Thyroid gland (tissue), 4 donors: Measurements from ENCODE around the gene KCNJ15. TPM values are rescaled to one million over a fixed set of nuclear protein-coding genes. Genes with fewer than 3 reads are reported as not detected.

Experiments used
- DNase-seq, 2 donors: peaks; one replicate each; pipeline ENCODE4 v3.0.0-alpha.2; 2019
- H3K27ac ChIP-seq, 3 donors: fragments of 200-600 bp; sonication (generic); 1 replicate in 2 of 3; 2 replicates in 1 of 3; pipeline ENCODE4 v1.5.1; 2016 to 2019; ENCODE audit warnings: mild to moderate bottlenecking in 1 of 3, moderate library complexity in 1 of 3
- H3K27me3 ChIP-seq: fragments of 200-600 bp; sonication (generic); one replicate; pipeline ENCODE4 v1.5.1; 2019
- H3K36me3 ChIP-seq, 2 donors: fragments of 200-600 bp; sonication (generic); one replicate each; pipeline ENCODE4 v1.5.1; 2016 to 2019
- H3K4me1 ChIP-seq, 2 donors: fragments of 200-600 bp; sonication (generic); one replicate each; pipeline ENCODE4 v1.5.1; 2017 to 2019
- H3K4me3 ChIP-seq, 3 donors: fragments of 200-600 bp; sonication (generic); replicated peaks in 1 of 3; 1 replicate in 2 of 3; 2 replicates in 1 of 3; pipeline ENCODE4 v1.5.1; 2016; ENCODE audit warnings: mild to moderate bottlenecking in 1 of 3
- H3K9me3 ChIP-seq: fragments of 200-600 bp; sonication (generic); one replicate; pipeline ENCODE4 v1.5.1; 2017
- POLR2A ChIP-seq, 2 donors: fragments of 450-650 bp; IDR thresholded peaks; one replicate each; pipeline ENCODE4 v1.6.1; 2017; ENCODE audit warnings: antibody characterized with exemption in 2 of 2, mild to moderate bottlenecking in 2 of 2, moderate library complexity in 1 of 2
- WGBS, 2 donors: methylation state at CpG; one replicate each; pipeline ENCODE4 v1.1.5; 2017; 5-methylcytosine and 5-hydroxymethylcytosine counted together
- intact Hi-C: fragments of 100-400 bp; cut with DNase I; formaldehyde crosslinking; loops from one replicate; pipeline ENCODE4 v1.15.1; 2023
- total RNA-seq, 4 donors: library from RNA; depleted of rRNA; stranded (reverse); fragments of >200 nt; gene quantifications; one replicate each; pipeline ENCODE4 v1.2.3, GENCODE V29; 2016
- TF ChIP-seq, protein P1 (sequence below), 6 experiments: fragments of 200-600 bp in 3 of 6; fragments of 450-650 bp in 3 of 6; sonication (generic) in 3 of 6; IDR thresholded peaks; one replicate each; pipeline ENCODE4 v1.5.1; 2016 to 2019; ENCODE audit warnings: antibody characterized with exemption in 6 of 6, mild to moderate bottlenecking in 2 of 6, inconsistent platforms in 1 of 6, moderate library complexity in 1 of 6

The KCNJ15 gene
- total RNA-seq, 4 donors from 2014 or later, result 29.2 to 71.2 (median 59.5) TPM

DNA sequence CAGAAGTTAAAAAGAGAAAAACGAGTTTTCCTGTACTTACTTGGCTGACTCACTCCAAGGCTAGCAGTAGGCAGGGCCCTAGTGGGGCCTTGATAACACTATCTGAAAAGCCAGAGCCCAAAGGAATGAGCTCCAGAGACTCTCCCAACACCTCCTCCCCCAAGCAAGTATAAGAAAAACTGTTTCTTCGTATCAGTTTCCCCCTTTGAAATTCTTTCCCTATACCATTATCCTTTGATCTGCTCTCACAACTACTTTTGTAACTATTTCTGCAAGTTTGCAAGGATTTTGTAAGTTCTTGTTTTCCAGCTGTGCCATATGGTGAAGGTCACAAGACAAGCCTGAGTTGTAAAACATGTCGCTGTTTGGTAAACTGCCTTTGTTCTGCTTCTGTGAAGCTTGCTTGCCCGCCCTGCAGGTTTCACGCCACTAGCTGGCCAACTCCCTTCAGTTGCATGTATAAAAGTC is 36.5 kb upstream of the KCNJ15 start:
- 84 to 85% methylated on average over 5 of the region's 5 CpGs for WGBS, 2 donors
- TF ChIP-seq, protein P1, sequence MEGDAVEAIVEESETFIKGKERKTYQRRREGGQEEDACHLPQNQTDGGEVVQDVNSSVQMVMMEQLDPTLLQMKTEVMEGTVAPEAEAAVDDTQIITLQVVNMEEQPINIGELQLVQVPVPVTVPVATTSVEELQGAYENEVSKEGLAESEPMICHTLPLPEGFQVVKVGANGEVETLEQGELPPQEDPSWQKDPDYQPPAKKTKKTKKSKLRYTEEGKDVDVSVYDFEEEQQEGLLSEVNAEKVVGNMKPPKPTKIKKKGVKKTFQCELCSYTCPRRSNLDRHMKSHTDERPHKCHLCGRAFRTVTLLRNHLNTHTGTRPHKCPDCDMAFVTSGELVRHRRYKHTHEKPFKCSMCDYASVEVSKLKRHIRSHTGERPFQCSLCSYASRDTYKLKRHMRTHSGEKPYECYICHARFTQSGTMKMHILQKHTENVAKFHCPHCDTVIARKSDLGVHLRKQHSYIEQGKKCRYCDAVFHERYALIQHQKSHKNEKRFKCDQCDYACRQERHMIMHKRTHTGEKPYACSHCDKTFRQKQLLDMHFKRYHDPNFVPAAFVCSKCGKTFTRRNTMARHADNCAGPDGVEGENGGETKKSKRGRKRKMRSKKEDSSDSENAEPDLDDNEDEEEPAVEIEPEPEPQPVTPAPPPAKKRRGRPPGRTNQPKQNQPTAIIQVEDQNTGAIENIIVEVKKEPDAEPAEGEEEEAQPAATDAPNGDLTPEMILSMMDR (IDR thresholded peaks at IDR 0.05), result no peak
- no peak for TF ChIP-seq POLR2A (IDR thresholded peaks at IDR 0.05)
- no peak for DNase-seq
- intact Hi-C loops, result no loop called here
- Histone ChIP-seq H3K36me3 (no peaks in the 10 kb centered on the region), H3K9me3 (no peaks in the 10 kb centered on the region), H3K27ac (no peak overlapping the region), H3K4me3 (no peak overlapping the region), H3K4me1 (peaks cover 0 to 9% of the 10 kb centered on the region in 2 donors), H3K27me3 (no peaks in the 10 kb centered on the region)

DNA sequence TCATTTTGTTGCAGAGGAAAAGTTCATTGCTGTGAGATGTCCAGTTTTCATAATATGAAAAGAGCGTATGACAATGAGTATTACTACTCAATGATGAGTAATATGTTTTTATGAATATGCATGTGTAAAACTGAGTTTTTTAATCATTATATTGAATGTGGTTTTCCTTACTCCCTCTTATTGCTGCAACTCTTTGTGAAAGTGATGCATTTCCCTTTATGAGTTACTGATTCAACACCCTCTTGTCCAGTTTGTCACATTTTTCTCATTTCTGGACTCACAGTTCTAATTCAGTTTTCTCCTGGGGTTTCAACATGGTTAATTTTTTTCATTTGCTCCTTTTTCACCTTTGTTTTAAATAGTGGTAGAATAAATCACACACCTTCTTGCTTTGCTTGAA is 35.2 kb upstream of the KCNJ15 start:
- peaks cover 2 to 20% of the 10 kb centered on the region in 2 donors for H3K4me1 ChIP-seq
- H3K27me3 ChIP-seq, result no peaks in the 10 kb centered on the region
- WGBS, 2 donors, result 57 to 90% methylated on average over 1 of the region's 1 CpG
- DNase-seq, result no peak
- no peak for TF ChIP-seq POLR2A (IDR thresholded peaks at IDR 0.05)
- TF ChIP-seq, protein P1 (IDR thresholded peaks at IDR 0.05), result no peak
- intact Hi-C loops, result no loop called here
- H3K36me3 ChIP-seq, result no peaks in the 10 kb centered on the region
- H3K27ac ChIP-seq, result no peak overlapping the region
- H3K4me3 ChIP-seq, result no peak overlapping the region
- no peaks in the 10 kb centered on the region for H3K9me3 ChIP-seq

DNA sequence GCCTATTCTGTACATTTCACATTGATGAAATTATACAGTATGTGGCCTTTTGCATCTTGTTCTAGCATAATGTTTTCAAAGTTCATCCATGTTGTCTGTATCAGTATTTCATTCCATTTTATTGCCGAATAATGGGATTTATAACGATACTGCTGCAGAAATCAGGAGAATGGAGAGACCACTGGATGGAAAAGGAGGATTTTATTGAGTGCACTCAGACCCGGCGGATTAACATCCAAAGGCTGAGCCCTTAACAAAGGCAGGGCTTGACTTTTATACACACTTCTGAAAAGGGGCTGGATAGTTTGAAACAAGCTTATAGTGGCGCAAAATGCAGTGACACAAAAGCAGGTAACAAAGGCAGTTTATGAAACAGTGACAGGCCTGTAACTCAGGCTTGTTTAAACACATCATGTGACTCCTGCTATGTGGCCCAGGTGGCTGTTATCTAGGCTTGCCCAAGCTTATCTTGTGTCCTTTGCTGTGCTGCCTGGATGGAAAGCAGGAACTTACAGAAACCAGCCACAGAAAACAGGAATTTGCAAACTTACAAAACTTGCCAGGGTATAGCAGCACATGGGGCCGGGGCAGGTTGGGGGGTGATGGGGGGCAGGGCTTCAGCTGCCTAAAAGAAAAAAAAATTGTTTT is 32.8 kb upstream of the KCNJ15 start:
- no peaks in the 10 kb centered on the region for H3K27me3 ChIP-seq
- no peak for DNase-seq
- no peaks in the 10 kb centered on the region for H3K36me3 ChIP-seq
- no peak overlapping the region for H3K27ac ChIP-seq
- TF ChIP-seq, protein P1 (IDR thresholded peaks at IDR 0.05), result no peak
- no peak for TF ChIP-seq POLR2A (IDR thresholded peaks at IDR 0.05)
- H3K9me3 ChIP-seq, result no peaks in the 10 kb centered on the region
- 92 to 96% methylated on average over 6 of the region's 6 CpGs for WGBS, 2 donors
- peaks cover 16 to 40% of the 10 kb centered on the region in 2 donors for H3K4me1 ChIP-seq
- intact Hi-C loops, result no loop called here
- no peak overlapping the region for H3K4me3 ChIP-seq

GRCh38 chr21:38227401-38227800 is 29.4 kb upstream of the KCNJ15 start:
- peaks cover 16 to 35% of the 10 kb centered on the region in 2 donors for H3K4me1 ChIP-seq
- H3K27me3 ChIP-seq, result no peaks in the 10 kb centered on the region
- no peak for TF ChIP-seq POLR2A (IDR thresholded peaks at IDR 0.05)
- TF ChIP-seq, protein P1 (IDR thresholded peaks at IDR 0.05), result peak in 1 of 6 experiments; percentile 3
- DNase-seq, result no peak
- H3K27ac ChIP-seq, result peak overlapping the region; percentile 64 to 88 (median 84)
- H3K9me3 ChIP-seq, result no peaks in the 10 kb centered on the region
- intact Hi-C loops, result no loop called here
- no peak overlapping the region for H3K4me3 ChIP-seq
- H3K36me3 ChIP-seq, result no peaks in the 10 kb centered on the region

DNA sequence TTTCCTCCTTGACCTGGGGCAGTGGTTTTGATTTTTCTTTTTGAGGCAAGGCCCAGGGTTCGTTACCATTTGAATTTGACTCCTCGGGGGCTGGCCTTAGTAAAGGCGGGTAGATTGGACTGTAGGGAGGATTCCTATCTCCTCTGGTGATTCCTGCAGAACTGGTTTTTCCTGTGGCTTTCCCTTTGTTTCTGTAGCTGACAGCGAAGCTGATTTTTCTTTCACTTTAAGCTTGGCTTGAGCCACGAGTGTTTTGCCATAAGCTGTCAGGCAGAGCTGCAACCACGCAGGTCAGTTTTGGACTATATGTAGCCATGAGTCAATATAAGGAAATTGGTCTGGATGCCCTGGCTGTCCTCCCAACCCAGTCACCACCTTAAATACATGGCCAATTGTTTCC is 28.7 kb upstream of the KCNJ15 start:
- DNase-seq, result peak; percentile 76
- no peak overlapping the region for H3K4me3 ChIP-seq
- H3K27me3 ChIP-seq, result no peaks in the 10 kb centered on the region
- H3K27ac ChIP-seq, result peak overlapping the region; percentile 64 to 88 (median 84)
- TF ChIP-seq, protein P1 (IDR thresholded peaks at IDR 0.05), result no peak
- TF ChIP-seq POLR2A (IDR thresholded peaks at IDR 0.05), result no peak
- H3K36me3 ChIP-seq, result no peaks in the 10 kb centered on the region
- WGBS, 2 donors, result 32 to 41% methylated on average over 6 of the region's 6 CpGs
- intact Hi-C loops, result no loop called here
- H3K4me1 ChIP-seq, result peaks cover 16 to 35% of the 10 kb centered on the region in 2 donors
- no peaks in the 10 kb centered on the region for H3K9me3 ChIP-seq
